GM18867 (cell line): Measurements from ENCODE around the gene TRPM2.

Source experiments
- ATAC-seq: cut with Tn5 transposase; IDR thresholded peaks from one replicate; pipeline ENCODE4 v1.9.1; 2021; ENCODE audit warnings: mild to moderate bottlenecking, moderate library complexity; ENCODE audit not compliant: unreplicated experiment

TRPM2 gene

GRCh38 chr21:44321846-44322450, 31.5 kb upstream of the TRPM2 start:
- no peak for ATAC-seq

DNA sequence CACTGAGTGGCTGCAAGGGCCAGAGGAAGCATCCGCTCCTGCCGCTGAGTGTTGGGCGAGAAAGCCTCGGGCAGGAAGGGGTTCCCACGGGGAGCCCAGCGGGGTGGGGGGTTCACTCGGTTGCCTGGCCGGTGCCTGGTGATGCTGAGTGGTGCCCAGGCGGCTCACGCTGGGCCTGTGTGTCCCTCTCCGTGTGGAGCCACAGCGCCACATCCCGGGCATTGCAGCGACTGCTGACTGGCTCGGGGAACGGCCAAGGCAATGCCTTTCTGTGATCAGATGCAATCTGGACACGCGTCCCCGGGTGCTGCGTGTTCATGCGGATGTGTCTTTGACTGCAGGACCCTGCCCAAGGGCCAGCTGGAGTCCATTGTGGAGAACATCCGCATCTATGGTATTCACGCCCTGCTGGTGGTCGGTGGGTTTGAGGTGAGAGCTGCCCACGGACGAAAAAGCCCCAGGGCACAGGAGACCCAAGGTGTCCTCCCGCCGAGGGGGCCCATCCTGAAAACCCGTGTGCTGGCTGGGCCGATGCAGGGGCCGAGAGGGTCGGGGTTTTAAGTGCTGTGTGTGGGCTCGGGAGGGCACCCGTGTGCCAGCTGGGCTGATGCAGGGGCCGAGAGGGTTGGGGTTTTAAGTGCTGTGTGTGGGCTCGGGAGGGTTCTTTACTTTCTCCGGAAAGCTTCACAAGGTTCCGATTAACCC, 30.6 kb upstream of the TRPM2 start:
- no peak for ATAC-seq

GRCh38 chr21:44323591-44323990, 29.8 kb upstream of the TRPM2 start:
- no peak for ATAC-seq

DNA sequence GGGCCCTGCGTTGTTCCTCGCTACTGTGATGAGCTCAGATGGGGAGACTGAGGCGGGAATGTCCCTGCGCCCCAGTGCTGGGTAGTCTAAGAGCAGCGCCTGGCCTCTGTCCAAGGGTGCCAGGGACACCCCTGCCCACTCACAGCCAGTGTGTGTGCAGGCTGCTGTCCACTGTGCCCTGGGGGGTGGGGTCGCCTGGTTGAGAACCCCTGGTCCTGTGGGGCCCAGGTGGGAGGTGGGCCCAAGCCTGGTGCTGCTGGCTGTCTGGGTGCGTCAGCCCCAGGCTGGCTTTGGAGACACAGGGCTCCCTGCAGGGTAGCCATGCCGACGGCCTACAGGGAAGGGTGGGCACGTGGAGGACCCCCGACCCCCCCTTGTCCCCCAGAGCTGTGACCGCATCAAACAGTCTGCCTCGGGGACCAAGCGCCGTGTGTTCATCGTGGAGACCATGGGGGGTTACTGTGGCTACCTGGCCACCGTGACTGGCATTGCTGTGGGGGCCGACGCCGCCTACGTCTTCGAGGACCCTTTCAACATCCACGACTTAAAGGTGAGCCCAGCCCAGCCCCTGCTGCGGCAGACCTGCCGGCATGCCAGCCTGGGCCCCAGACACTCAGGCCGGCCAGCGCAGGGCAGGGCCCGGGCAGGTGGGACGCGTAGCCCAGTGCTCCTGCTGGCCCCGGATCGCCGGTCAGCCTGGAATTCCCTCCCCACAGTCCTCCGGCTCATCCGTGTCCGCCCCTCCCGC, 29.1 kb upstream of the TRPM2 start:
- no peak for ATAC-seq

DNA sequence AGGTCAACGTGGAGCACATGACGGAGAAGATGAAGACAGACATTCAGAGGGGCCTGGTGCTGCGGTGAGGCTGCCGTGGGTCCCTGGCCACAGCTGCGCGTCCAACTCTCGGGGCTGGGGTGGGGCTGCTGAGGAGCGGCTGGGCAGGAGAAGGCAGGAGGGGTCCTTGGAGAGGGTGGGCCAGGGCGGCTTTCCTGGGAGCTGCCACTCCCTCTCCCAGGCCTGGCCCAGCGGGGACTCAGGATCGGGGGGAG, 28.6 kb upstream of the TRPM2 start:
- ATAC-seq, result no peak

DNA sequence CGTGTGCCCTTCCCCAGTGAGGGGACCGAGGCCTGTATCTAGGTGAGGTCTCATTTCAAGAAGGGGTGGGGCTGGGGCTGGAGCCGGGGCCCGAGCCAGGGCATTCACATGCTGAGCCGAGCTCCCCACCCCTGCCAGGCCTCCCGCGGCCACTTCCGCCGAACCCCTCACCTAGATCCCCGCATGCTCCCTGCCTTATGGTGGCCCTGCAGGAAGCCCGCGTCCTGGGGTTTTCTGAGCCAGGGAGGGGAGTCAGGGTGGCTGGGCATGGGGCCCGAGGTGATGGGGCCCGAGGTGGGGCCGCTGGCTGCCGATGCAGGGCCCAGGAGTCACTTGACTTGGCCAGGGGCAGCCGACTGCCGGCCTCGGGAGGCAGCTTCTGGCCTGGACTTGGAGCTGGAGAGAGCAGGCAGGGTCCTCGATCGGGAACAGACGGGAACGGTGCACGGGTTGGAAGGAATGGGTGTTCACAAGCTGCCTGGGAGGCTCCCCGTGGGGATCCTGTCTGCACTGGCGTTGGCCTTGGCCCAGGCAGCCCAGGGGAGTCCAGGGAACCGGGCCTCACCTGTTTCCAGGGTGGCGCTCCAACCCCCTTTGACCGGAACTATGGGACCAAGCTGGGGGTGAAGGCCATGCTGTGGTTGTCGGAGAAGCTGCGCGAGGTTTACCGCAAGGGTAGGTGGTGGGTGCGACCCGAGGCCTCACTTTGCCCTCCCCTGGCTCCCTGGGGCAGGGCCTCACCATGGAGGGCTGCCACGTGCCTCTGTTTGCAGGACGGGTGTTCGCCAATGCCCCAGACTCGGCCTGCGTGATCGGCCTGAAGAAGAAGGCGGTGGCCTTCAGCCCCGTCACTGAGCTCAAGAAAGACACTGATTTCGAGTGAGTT, 27.8 kb upstream of the TRPM2 start:
- ATAC-seq, result no peak

- no peak for ATAC-seq
Observed at GRCh38 chr21:44326272-44326647, 27.2 kb upstream of the TRPM2 start.

GRCh38 chr21:44326716-44327602, 26.5 kb upstream of the TRPM2 start:
- ATAC-seq, result no peak

GRCh38 chr21:44327603-44327974, 25.8 kb upstream of the TRPM2 start:
- ATAC-seq, result no peak

- no peak for ATAC-seq
Observed at GRCh38 chr21:44328242-44328895, 25.1 kb upstream of the TRPM2 start.

DNA sequence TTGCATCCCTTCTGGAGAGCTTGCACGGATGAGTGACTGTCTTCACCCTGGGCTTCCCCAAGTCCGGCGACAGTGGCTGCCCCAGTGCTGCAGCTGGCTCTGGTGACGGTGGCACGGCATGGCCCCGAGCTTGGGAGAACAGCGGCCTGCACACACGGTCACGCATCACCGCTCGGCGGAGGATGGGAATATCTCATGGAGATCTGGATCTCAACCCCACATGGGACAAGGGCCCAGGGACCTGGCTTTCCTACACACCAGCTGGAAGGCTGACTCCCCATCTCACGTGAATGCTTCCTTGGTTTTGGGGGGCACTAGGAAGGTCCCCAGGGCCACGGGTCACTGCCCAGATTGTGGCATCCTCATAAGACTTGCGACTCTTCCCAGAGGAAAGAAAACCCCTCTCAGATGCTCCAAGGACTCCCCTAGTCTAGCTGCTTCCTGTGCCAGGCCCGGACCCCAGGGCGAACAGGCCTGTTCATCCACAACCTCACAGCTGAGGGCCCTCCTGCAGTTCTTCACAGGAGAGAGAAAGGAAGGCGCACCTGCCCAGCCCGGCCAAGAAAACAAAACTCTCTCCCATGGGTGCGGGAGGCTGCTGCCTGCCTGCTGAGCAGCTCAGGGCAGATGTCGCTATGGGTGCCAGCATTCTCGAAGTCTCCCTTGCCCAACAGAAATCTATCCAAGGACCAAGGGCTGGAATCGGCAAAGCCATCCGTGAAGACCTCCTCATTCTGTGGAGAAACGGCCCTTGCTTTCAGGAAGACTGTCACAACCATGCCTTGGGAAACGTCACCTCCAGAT, 24.1 kb upstream of the TRPM2 start:
- ATAC-seq, result no peak

DNA sequence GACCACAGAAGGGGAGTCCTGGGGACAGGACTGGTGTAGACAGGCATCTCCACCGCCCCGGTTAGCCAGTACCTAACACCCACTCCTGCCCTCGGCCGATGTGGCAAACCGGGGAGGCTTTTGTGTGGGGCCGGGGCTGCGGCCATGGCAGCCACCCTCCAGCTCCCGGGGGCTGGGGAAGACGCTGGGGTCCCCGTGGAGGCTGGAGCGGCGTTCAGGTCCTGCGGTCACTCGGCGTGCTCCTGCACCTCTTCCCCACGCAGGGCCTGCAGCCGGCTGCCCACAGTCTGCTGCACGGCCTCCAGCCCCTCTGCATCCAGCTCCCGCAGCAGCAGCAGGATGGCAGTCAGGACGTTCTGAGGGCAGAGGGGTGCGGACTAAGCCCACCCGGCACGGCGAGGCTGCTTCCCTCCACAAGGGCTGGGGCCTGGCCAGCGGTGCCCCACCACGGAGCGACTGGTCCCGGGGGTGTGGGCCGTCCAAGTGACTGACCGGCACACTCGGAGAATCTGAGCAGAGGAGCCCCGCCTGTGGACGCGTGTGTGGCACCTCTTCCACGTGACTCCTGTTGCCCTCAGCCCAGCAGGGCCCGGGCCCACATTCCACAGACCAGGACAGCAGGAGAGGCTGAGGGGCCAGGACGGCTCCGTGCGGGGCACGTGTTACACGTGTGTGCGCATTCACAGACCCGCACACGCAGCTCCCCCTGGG, 23.3 kb upstream of the TRPM2 start:
- no peak for ATAC-seq

GRCh38 chr21:44330698-44331097, 22.7 kb upstream of the TRPM2 start:
- ATAC-seq, result no peak

DNA sequence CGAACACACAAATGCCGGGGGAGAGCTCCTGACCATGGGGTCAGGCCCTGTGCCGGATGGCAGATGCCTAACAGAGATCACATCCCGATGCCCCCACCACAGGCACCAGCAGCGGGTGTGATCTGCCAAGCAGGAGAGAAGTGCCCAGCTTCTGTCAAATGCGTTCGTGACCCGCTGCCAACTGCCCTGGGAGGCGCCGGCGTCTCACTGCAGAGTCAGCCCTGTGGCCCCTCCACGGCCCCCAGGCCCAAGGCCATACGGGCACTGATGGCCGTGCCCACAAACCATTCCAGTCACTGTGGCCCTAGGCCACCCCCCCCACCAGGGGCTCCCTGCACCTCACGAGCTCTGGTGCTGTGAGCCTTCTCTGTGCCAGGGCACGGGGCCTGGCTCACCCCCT, 22.2 kb upstream of the TRPM2 start:
- ATAC-seq, result no peak

GRCh38 chr21:44331650-44332307, 21.6 kb upstream of the TRPM2 start:
- ATAC-seq, result no peak

DNA sequence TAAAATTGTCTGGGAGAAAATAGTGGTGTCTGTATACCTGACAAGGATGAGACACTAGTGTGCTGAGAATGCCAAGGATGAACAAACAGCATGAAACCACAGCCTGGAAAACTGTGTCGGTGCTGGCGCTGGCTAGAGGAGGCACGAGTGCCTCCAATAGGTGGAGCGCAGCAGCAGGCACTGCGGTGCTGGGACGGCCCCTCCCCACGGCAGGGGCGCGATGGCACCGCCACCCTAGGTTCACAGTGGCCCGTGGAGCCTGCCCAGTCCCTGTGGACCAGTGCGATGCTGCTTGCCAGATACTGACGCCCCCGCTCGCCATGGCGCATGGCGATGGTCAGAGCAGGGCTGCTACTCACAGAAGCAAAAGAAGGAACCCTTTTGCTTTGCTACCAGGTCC, 21.0 kb upstream of the TRPM2 start:
- no peak for ATAC-seq

GRCh38 chr21:44332965-44333364, 20.5 kb upstream of the TRPM2 start:
- no peak for ATAC-seq
